ENCODE data around the gene RGMA.

DNA sequence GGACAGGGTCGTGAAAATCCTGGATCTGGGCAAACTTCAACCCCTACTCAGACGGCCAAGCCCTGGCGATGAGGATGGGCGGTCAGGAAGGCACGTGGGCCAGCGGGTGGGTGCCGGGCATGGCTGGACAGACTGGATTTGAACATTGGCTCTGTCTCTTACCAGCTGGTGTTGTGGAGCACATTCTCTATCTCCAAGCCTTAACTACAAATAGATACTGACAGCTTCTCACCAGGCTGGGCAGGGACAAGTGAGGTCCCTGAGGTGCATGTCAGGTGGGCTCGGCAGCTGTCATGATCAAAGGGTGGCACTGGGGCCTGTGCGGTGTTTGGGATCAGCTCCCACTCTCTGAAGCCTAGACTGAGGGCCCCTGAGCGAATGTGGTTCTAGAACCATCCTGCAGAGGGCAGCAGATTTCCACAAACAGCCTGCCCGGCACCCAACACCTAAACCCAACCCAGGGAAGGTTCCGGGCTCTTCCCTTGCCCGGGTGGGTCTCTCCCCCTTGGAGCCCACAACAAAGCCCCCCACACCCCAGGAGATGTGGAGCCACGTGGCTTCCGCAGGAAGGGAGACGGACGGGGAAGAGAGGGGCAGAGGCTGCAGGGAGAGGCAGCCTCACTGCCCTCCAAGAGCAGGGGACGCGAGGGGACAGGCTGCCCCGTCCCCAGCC is 58.4 kb downstream of the RGMA start:
- TF ChIP-seq, protein P1, sequence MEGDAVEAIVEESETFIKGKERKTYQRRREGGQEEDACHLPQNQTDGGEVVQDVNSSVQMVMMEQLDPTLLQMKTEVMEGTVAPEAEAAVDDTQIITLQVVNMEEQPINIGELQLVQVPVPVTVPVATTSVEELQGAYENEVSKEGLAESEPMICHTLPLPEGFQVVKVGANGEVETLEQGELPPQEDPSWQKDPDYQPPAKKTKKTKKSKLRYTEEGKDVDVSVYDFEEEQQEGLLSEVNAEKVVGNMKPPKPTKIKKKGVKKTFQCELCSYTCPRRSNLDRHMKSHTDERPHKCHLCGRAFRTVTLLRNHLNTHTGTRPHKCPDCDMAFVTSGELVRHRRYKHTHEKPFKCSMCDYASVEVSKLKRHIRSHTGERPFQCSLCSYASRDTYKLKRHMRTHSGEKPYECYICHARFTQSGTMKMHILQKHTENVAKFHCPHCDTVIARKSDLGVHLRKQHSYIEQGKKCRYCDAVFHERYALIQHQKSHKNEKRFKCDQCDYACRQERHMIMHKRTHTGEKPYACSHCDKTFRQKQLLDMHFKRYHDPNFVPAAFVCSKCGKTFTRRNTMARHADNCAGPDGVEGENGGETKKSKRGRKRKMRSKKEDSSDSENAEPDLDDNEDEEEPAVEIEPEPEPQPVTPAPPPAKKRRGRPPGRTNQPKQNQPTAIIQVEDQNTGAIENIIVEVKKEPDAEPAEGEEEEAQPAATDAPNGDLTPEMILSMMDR (conservative IDR thresholded peaks at IDR 0.05; ENCODE audit: low read depth in 2 of 2), result peak; percentile 74 to 94
- TF ChIP-seq JUNB (IDR thresholded peaks at IDR 0.05; ENCODE audit: unreplicated experiment) (no peak), ZNF114 (CRISPR knock-in tag; IDR thresholded peaks at IDR 0.05) (no peak), EZH2 (IDR thresholded peaks at IDR 0.05; ENCODE audit: low read depth, unreplicated experiment) (no peak), POLR2AphosphoS5 (IDR thresholded peaks at IDR 0.05; ENCODE audit: low read depth) (no peak), CREB1 (CRISPR knock-in tag; IDR thresholded peaks at IDR 0.05; ENCODE audit: low read depth) (no peak), NANOG (IDR thresholded peaks at IDR 0.05; ENCODE audit: borderline replicate concordance) (no peak), EZH2phosphoT487 (IDR thresholded peaks at IDR 0.05; ENCODE audit: unreplicated experiment) (no peak), ZNF331 (CRISPR knock-in tag; IDR thresholded peaks at IDR 0.05; ENCODE audit: low read depth) (no peak)
- TF ChIP-seq, protein P2, sequence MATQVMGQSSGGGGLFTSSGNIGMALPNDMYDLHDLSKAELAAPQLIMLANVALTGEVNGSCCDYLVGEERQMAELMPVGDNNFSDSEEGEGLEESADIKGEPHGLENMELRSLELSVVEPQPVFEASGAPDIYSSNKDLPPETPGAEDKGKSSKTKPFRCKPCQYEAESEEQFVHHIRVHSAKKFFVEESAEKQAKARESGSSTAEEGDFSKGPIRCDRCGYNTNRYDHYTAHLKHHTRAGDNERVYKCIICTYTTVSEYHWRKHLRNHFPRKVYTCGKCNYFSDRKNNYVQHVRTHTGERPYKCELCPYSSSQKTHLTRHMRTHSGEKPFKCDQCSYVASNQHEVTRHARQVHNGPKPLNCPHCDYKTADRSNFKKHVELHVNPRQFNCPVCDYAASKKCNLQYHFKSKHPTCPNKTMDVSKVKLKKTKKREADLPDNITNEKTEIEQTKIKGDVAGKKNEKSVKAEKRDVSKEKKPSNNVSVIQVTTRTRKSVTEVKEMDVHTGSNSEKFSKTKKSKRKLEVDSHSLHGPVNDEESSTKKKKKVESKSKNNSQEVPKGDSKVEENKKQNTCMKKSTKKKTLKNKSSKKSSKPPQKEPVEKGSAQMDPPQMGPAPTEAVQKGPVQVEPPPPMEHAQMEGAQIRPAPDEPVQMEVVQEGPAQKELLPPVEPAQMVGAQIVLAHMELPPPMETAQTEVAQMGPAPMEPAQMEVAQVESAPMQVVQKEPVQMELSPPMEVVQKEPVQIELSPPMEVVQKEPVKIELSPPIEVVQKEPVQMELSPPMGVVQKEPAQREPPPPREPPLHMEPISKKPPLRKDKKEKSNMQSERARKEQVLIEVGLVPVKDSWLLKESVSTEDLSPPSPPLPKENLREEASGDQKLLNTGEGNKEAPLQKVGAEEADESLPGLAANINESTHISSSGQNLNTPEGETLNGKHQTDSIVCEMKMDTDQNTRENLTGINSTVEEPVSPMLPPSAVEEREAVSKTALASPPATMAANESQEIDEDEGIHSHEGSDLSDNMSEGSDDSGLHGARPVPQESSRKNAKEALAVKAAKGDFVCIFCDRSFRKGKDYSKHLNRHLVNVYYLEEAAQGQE (IDR thresholded peaks at IDR 0.05; ENCODE audit: unreplicated experiment), result no peak

Data from GM23338 (cell line).